ENCODE measurements around the gene ASB2.

Gene ASB2

DNA sequence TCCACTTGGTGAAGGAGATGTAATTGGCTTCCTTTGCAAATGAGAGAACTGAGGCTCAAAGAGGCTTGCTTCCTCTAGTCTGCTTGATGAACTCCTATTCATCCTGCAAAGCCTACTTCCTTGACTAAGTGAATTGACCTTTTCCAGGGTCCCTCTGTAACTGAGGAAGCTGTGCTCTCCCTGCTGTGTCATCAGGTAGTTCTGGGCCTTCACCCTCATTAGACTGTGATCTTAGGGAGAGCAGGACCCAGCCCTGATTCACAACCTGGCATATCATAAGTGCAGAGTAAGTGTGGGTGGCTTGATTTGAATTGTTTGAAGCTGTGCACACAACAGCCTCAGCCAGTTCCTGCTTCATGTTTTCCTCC lies 16.3 kb downstream of the ASB2 start:
- DNase-seq, result no peak

DNA sequence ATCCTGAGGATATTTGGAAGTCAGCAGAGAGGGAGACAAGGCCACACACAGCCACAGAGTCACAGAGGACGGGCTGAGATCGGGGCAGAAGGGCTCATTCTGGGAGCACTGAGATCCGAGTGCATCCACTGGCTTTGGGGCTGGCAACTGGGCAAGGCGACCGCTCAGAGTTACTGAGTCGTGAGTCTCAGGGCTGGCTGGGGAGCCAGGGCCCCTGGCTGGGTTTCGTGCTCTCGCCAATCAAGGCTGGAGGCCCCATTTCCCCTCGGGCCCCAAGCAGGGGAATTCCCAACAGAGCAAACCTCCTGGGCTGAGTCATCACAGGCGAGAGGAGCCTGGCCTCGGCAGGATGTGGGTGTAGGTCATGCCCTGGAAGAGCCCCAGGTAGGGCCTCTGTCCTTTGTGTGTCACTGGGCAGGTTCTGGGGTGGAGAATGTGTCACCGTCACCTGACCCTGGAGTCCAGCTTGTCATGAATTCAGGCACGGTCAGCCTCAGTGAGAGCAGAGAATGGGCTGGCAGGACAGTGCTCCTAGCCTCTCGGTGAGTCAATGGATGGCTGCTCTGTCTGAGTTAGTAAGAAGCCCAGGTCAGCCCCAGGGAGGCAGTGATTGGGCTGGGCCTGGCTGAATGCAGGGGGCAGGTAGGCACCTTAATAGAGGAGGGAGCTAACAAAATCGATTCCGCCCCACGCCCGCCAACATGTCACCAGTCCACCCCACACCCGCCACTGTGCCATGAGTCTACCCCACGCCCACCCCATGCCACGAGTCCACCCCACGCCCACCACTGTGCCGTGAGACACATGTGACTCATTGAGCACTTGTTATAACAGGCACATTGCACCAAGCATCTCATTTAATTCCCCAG lies 16.9 kb downstream of the ASB2 start:
- peak; percentile 90 for DNase-seq

DNA sequence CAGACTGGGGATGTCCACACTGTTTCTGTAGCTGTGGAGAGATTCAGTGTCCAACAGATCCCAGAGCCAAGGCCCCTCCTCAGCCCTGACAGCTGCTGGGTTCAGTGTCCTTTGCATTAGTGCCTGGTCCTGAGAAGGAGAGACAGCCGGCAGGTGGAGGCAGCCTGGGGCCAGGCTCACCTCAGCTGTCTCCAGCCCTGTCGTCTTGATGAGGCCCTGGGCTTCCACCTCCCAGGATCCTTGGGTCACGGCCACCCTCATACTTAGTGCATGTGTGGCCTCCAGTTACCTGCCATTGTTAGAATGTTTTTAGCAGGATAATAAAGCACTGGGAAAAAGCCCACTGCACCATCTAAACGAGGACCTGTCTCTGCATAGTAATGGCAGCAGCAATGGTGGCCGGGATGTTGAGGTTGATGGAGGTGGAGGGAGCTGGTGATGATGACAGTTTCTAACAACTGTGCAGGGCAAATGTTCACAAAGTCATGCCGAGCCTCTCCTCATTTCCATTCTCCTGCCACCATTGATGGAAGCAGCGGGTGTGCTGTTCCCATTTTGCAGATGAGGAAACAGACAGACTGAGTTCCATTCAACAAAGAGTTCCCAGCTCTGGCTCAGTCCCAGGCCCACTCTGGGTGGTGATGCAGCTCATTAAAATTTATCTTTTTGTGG lies 17.7 kb downstream of the ASB2 start:
- no peak for DNase-seq

DNA sequence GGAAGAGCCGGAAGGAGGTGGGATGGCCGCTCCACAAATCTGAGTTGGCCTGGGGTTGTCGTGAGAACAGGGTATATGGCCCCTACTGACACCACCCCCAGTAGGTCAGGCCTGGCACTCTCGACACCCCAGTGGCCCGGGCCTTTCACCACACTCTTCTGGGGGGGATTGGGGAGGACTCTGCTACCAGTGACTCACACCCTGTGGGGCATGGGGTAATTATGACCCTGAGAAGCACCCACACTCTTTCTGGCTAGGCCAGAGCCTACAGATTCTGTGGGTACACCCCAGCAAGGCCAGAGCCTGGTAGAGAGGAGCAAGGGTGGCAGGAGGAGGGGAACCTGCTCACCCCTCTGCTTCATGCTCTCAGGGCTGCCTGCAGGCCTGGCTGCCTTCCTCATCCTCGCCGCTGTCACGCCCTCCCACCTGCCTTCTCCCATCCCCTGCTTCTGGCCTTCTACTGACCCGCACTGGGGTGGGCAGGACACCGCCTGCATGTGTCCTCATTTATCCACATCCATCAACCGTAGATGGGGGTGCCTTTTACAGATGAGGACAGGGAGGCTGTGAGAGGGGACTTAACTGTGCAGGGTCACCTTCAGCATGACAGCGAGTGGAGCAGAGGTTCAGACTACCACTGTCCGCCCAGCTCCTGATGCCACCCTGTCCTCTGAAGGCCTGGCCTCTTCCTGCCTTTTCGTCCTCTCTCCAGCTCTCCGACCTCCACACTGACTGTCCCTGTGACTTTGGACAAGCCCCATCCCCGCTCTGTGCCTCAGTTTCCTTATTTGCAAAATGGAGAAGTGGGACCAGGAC lies 18.4 kb downstream of the ASB2 start:
- no peak for DNase-seq

DNA sequence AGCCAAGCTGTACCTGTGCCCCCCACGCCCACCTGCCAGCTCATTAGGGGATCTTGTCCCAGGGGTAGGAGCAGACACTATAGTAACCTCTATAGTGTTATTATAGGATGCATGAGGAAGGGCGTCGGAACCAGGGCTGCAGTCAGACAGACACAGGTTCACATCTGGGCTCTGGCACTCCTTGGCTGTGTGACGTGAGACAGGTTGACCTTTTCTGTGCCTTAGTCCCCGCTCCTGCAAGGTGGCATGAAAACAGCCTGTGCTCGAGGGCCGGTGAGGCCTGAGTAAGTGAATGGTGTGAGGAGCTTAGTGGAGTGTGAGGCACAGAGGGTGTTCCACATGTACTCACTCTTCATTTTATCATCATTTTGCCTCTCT lies 19.0 kb downstream of the ASB2 start:
- no peak for DNase-seq

DNA sequence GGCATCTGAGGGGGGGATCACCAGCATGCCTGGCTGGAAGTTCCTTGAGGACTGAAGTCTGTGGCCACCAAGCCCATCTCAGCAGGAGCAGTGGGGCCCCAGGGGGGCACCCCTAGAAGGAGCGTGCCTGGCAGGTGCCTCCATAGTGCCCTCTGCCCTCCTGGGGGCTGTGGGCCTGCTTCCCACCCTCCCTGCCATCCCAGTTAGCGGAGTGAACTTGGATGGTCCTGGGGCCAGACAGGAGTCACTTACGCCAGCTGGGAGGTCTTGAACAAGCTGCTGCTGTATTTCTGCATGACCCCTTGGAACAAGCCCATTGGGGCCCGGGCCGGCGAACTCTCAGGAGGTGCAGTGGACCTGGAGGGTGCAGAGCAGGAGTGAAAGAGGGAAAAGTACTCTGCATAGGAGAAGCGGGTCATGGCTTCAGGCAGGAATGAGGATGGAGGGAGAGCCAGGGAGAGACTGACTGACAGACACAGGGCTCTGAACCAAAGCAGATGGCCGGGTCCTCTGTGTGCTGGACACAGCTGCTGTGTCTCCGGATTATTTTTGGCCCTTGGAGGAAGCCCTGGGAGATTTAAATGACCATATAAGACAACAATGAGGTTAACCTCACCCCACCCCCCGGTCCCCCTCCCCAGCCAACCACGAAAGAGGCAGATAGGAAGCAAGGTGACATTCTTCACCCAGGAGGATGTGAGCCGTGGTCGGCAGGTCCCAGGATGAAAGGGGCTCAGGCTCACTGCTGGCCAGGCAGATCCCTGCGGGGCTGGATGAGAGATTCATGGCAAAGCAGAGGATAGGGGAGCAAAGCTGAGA lies 19.6 kb downstream of the ASB2 start:
- no peak for DNase-seq

DNA sequence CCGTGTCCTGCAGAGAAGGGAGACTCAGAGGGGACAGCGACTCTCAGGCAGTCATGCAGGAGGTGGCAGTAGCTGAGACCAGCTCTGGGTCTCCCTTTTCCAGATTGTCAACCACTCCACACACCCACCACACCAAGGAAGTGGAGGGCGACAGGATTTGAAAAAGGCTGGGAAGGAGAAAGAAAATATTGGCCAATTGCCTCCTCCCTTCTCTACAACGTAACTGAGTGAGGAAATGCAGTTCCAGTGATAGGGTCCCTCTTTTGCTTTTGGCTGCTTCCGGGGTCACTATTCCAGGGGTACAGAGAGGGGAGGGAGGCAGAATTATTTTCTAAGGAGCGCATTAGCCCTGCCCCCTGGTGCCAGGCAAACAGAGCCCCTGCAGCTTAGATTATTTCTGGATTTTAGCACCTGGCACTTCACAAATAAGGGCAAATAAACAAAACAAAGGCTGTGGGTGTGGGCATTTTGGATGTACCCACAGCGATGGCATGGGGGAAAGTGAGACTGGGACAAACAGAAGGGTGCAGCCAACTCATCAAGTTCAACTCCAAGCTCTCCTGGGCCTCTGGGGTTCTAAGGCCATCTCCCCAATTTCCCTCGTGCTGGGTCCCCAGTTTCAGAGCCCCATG lies 20.4 kb downstream of the ASB2 start:
- no peak for DNase-seq

DNA sequence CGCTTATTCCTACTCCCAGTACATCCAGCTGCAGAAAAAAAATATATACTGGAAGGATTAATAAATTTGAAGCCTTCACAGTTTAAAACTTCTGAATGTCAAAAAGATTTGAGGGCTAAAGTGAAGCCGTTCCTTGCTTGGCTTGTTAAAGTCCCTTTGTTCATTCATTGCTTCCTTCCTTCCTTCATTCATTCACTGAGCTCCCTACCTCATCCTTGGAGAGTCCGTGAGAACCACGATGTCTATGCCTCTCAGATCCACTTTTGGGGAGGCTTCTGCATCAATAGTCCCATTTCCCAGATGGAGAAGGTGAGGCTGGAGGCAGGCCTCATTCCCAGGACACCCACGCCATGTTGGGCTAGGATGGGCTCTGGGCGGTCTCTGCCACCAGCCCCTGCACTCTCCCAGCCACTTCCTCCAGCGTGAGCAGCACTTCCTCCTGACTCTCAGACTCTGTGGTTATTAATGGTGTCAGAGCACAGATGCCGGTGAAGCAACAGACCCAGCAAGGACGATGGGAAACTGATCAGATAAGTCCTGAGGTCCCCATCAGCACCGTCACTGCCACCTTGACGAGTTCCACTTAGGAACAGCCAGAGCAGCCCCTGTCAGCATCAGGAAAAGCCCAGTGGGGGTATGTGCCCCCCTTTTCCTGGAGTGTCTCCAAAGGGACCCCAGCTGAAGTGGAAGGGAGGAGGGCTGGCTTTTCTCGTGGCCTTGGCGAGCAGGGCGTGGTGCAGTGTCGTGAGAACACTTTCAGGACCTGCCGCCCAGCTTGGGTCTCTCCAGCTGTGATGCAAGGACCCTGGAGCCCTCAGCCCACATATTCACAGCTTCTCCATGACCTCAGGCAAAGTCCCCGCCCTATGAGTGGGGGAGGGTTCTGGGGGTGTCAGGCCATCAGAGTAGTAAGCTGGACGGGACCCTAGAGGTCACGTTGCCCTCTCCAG lies 21.2 kb downstream of the ASB2 start:
- DNase-seq, result no peak

DNA sequence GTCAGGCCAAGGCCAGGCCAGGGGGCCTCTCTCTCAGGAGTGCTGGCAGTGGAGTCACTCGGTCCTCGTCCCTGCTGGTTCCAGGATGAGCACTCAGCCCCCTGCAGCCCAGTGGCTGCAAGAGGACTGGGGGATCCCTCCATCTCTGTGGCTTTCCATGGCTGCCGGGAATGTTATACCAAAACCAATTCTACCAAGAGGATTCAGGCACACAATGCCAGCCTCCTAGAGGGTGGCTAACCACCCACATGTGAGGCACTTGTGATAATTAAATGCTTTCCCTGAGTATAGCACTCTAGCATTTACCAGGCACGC lies 21.9 kb downstream of the ASB2 start:
- no peak for DNase-seq

DNA sequence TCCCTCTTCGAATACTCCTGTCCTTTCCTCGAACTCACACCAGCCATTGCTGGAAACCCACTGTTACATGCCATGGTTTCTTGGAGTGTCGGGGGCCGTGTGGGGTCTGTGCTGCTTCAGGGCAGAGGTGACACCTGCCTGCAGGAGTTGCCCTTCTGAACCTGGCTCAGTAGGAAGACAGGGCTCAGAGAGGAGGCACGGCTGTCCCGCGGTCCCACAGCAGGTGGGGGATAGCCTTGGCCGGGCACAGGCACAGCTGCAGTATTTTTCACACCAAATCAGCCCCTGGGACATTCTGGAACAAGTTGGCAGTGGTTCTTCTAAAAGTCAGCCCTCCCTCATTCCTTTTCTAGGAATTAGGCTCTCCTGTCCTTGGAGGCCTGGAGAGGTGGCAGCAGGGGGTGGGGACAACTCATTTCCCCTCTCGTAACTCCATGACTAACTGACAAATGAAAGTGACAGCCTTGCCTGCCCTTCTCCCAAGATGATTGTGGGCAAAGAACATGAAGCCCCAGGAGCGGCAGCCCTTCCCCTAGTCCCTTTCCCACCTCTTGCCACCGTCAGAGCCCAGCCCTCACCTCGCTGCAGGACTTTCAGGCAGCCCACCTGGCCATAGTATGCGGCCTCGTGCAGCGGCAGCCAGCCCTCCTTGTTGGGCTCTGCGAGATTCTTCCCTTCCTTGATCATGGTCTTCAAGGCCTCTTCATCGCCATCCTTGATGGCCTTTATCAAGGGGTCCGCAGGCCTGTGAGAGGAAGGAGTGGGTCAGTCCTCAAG lies 22.4 kb downstream of the ASB2 start:
- no peak for DNase-seq

DNA sequence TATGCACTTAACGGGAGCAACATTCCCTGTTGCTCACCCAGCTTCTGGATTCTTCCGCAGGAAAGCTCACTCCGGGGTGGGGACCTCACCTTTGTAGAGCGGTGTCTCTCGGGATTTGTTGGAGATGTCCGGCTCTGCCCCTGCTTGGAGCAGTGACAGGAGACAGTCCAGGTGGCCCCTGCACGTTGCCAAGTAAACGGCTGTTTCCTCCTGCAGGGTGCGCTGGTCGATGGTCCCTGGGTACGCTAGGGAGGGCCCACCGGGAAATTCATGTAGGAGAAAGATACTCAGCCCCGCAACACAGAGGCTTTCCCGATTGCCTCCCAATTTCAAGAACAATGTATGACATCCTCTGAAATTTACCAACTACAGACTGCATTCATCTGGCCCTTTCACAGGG lies 23.1 kb downstream of the ASB2 start:
- no peak for DNase-seq

DNA sequence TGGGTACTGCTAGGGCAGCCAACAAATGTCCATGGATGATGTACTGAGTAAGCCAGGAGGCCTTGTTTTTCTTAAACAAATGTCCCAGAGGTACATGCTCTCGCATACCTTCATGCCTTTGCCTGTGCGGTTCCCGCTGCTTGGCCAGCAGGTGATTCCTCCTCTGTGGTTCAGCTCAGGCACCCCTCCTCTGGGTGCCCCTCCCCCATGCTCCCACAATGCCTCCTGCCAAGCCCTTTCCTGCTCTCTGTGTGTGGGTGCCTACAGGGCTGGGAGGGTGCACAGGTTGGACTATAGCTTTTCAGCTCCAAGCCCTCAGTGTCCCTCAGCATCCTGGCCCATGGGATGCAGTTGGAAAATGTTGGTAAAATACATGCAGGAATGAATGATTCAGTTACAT lies 23.5 kb downstream of the ASB2 start:
- DNase-seq, result no peak

DNA sequence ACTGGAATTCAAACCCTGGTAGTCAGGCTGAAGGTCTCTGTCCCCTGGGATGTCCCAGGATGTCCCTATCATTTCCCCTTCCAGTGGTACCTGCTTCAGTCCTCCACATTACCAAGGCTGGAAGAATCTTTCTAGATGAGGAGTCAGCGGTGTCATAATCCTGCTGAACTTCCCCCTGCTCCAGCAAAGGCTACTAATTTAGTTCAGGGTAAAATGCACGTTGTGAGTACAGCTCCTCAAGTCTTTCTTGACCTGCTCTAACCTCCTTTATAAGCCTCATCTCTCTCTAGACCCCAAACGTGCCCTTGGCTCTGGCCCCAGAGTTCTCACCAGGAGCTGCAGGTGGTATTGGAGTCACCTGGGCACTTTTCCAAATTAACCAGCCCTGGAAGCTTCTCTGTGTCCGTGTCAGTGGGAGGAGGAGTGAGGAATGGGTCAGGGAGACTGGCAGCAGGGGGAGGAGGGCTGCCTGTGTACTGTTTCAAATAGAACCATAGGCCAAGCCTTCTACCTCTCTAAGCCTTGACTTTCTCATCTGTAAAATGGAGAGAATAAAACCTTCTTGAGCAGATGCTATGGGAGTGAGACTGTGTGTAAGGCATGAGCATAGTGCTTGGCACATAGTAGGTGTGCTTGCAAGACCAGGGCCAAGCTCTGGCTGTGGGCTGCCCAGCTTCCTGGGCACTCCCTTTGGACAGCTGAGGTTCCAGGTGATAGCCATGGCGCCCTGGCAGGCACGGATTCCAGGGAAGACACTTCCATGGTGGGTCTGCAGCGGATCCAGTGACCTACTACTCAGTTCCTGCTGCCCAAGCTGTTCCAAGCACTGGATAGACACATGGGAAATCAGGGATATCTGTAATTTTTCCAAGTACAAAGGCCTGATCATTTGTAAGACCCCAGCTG lies 24.5 kb downstream of the ASB2 start:
- DNase-seq, result no peak

DNA sequence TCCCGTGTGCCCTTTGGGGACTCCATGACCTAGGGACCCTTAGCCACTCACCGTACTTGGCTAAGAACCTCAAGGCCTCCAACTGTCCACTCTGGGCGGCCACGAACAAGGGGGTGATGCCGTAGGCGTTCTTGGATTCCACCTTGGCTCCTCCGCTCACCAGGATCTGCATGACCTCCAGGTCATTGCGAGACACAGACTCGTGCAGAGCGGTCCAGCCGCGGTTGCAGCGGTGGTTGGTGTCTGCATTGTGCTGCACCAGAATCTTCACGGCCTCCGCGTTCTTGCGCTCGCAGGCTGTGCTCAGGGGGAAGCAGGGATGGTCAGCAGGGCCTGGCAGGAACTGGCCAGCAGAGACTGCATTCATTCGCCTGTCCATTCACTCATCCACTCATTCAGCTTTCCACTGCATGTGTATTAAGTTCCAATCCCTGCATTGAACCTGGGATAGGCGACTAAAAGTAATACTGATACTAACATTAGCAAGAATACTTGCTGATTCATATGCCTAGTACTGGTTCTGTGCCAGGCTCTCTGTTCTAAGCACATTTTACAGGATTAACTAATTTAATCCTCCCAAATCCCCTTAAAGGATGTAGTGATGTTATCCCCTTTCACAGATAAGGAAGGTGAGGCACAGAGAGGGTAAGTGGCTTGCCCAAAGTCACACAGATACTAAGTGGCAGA lies 25.3 kb downstream of the ASB2 start:
- DNase-seq, result no peak

DNA sequence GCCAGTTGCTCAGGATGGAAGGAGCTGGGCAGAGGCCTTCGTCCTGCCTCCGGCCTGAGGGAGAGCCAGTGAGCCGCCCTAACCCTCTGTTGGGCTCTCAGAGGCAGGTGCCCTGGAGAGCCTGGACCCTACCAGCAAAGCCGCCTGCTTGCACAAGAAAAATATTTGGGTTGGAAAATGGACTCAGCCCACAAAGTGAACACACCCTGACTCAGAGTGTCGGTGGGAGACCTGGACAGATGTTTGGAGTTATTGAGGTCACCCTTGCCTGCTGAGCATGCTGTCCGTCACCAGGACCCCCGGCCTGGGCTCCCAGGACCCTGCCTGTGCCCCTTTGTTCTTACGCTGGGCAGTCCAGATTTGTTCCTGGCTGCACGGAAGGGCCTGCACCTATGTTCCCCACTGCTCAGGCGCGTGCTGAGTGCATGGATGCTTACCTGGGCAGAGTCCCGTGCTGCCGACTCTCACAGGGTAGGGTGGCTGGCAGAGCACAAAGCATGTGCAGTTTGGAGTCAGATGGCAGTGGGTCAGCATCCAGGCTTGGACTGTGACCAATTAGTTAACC lies 26.8 kb downstream of the ASB2 start:
- no peak for DNase-seq

DNA sequence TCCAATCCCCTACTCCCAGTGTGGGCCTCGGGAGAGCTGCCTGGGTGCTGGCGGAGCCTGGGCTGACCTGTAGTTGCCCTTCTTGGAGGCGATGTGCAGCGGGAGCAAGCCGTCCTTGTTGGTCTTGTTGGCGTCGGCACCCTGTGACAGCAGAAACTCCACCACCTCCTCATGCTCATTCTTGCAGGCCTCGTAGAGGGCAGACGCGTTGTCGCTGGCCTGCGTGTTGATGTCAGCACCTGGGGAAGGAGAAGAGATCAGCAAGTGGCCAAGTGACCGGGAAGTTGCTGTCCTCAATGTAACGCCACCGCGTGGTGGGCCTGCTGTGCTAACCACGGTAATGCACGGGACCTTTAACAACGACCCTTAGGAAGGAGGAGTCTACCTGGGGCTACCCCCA lies 29.1 kb downstream of the ASB2 start:
- no peak for DNase-seq

DNA sequence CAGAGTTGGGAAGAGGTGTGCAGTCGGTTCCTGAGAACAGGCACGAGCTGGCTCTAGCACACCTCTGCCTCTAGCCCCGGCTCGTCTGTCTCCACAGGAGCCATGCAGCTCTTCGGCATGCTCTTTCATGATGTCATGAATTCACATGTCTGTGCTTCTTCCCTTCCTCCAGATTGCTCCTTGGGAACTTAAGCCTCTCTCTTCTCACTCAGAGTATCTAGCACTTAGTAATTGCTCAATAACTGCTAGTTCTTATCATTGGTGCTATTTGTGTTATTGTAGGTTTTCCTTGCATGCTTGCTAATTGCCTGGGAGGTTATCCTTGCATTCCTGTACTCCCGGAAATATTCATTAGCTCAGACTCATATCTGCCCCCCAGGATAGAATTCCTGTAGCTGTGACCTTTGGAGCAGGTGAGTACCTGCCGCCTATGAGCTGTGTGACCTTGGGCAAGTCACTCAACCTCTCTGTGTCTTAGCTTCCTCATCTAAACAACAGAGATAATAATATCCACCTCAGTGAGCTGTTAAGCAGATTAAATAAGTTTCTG lies 29.8 kb downstream of the ASB2 start:
- DNase-seq, result no peak

DNA sequence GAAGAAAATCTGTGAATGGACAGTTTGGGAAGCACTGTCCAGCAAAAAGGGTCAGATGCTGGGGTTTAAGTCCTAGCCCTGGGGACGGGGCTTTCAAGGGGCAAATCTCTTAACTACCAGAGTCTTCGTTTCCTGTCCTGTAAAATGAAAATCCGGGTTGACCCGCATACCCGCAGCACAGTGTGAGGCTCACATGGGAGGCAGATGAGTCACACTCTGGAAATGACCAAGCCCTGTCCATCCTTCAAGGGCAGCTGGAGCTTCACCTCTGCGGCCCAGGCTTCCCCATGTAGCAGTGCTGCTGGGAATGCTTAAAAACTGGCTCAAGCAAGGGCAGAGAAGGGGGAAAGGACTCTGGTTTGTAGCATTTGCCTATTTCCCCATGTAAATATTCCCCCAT lies 30.3 kb downstream of the ASB2 start:
- DNase-seq, result no peak

Data from fibroblast of skin of abdomen (primary cell).